Hepatocyte (in vitro differentiated cells): ENCODE results near the gene BCAP29. TPM values are rescaled to one million over a fixed set of nuclear protein-coding genes. Genes with fewer than 3 reads are reported as not detected.

ENCODE experiments used
- DNase-seq: peaks from one replicate; pipeline ENCODE4 v3.0.0-alpha.2; 2016; ENCODE audit warnings: low spot score
- H2AFZ ChIP-seq: fragments of 200-600 bp; sonication (generic); 2 replicates; pipeline ENCODE4 v1.6.0; 2016; ENCODE audit warnings: antibody characterized with exemption, mild to moderate bottlenecking
- H3K27ac ChIP-seq: fragments of 200-600 bp; sonication (generic); 2 replicates; pipeline ENCODE4 v1.5.1; 2016; ENCODE audit warnings: mild to moderate bottlenecking
- H3K27me3 ChIP-seq: fragments of 200-600 bp; sonication (generic); 2 replicates; pipeline ENCODE4 v1.6.1; 2016
- H3K36me3 ChIP-seq: fragments of 200-600 bp; sonication (generic); replicated peaks from 2 replicates; pipeline ENCODE4 v1.5.1; 2016; ENCODE audit warnings: low read depth; ENCODE audit not compliant: insufficient read depth
- H3K4me1 ChIP-seq: fragments of 200-600 bp; sonication (generic); 2 replicates; pipeline ENCODE4 v1.5.1; 2016; ENCODE audit warnings: mild to moderate bottlenecking, moderate library complexity; ENCODE audit not compliant: insufficient read depth
- H3K4me2 ChIP-seq: fragments of 200-600 bp; sonication (generic); 2 replicates; pipeline ENCODE4 v1.6.0; 2016
- H3K4me3 ChIP-seq: fragments of 200-600 bp; sonication (generic); 2 replicates; pipeline ENCODE4 v1.5.1; 2016; ENCODE audit warnings: mild to moderate bottlenecking
- H3K79me2 ChIP-seq: fragments of 200-600 bp; sonication (generic); 2 replicates; pipeline ENCODE4 v1.6.0; 2017; ENCODE audit warnings: mild to moderate bottlenecking
- H3K9me2 ChIP-seq: fragments of 200-600 bp; sonication (generic); replicated peaks from 2 replicates; pipeline ENCODE4 v1.6.0; 2017; ENCODE audit warnings: mild to moderate bottlenecking; ENCODE audit not compliant: insufficient read depth
- H3K9me3 ChIP-seq: fragments of 200-600 bp; sonication (generic); 2 replicates; pipeline ENCODE4 v1.5.1; 2016; ENCODE audit warnings: low read depth, mild to moderate bottlenecking
- H4K20me1 ChIP-seq: fragments of 200-600 bp; sonication (generic); 2 replicates; pipeline ENCODE4 v1.6.0; 2016; ENCODE audit warnings: mild to moderate bottlenecking; ENCODE audit not compliant: insufficient read depth, poor library complexity, severe bottlenecking
- CTCF ChIP-seq: fragments of 200-600 bp; sonication (generic); IDR thresholded peaks from 2 replicates; pipeline ENCODE4 v1.5.1; 2016; ENCODE audit warnings: antibody characterized with exemption, mild to moderate bottlenecking; ENCODE audit not compliant: poor library complexity
- EZH2 ChIP-seq: fragments of 200-600 bp; sonication (generic); IDR thresholded peaks from 2 replicates; pipeline ENCODE4 v1.6.1; 2016; ENCODE audit warnings: antibody characterized with exemption, mild to moderate bottlenecking, borderline replicate concordance
- EZH2phosphoT487 ChIP-seq: fragments of 200-600 bp; sonication (generic); IDR thresholded peaks from one replicate; pipeline ENCODE4 v1.6.1; 2018; ENCODE audit warnings: antibody characterized with exemption, mild to moderate bottlenecking, low read depth, moderate library complexity; ENCODE audit not compliant: unreplicated experiment, severe bottlenecking
- WGBS: methylation state at CpG from one replicate; pipeline ENCODE4 v1.1.6; 2016; ENCODE audit warnings: low lambda C conversion rate; ENCODE audit errors: missing lambda C conversion rate; 5-methylcytosine and 5-hydroxymethylcytosine counted together
- polyA plus RNA-seq: library from polyadenylated mRNA; unstranded; fragments of >200 nt; fragmentation: Nextera tagmentation; extraction: Ambion mirVana; gene quantifications from 2 replicates; pipeline ENCODE4 v1.2.1, GENCODE V29; 2016
- total RNA-seq: library from RNA; depleted of rRNA; stranded (reverse); fragments of >200 nt; gene quantifications from 2 replicates; pipeline ENCODE4 v1.2.3, GENCODE V29; 2014

Gene BCAP29
- total and polyA plus RNA-seq, 2 experiments from 2014 or later: 35.1 to 76.6 TPM

- 97% methylated on average over 5 of the region's 5 CpGs for WGBS
- Histone ChIP-seq H3K36me3 (no peaks in the 10 kb centered on the region), H3K9me3 (no peaks in the 10 kb centered on the region), H4K20me1 (no peaks in the 10 kb centered on the region), H3K4me2 (no peak overlapping the region), H2AFZ (no peak overlapping the region), H3K79me2 (no peaks in the 10 kb centered on the region), H3K9me2 (no peaks in the 10 kb centered on the region), H3K27me3 (no peaks in the 10 kb centered on the region), H3K27ac (no peak overlapping the region), H3K4me1 (no peaks in the 10 kb centered on the region), H3K4me3 (no peak overlapping the region)
- DNase-seq: no peak
- TF ChIP-seq CTCF: no peak
These were observed 12.4 kb downstream of the BCAP29 start for GRCh38 chr7:107592361-107593024.

GRCh38 chr7:107593025-107593410 is 13.0 kb downstream of the BCAP29 start:
- WGBS: 86% methylated on average over 1 of the region's 1 CpG
- Histone ChIP-seq H3K27me3 (no peaks in the 10 kb centered on the region), H3K9me2 (no peaks in the 10 kb centered on the region), H3K36me3 (no peaks in the 10 kb centered on the region), H4K20me1 (no peaks in the 10 kb centered on the region), H3K4me3 (no peak overlapping the region), H3K4me1 (no peaks in the 10 kb centered on the region), H3K9me3 (no peaks in the 10 kb centered on the region), H3K4me2 (no peak overlapping the region), H3K27ac (no peak overlapping the region), H3K79me2 (no peaks in the 10 kb centered on the region), H2AFZ (no peak overlapping the region)
- no peak for TF ChIP-seq CTCF
- no peak for TF ChIP-seq EZH2
- TF ChIP-seq EZH2phosphoT487: no peak
- no peak for DNase-seq

- WGBS: 83% methylated on average over 4 of the region's 4 CpGs
- no peaks in the 10 kb centered on the region for H3K9me3 ChIP-seq
- H2AFZ ChIP-seq: no peak overlapping the region
- H3K36me3 ChIP-seq: no peaks in the 10 kb centered on the region
- H3K27ac ChIP-seq: no peak overlapping the region
- H3K79me2 ChIP-seq: no peaks in the 10 kb centered on the region
- no peak for TF ChIP-seq EZH2
- no peak for TF ChIP-seq CTCF
- TF ChIP-seq EZH2phosphoT487: no peak
- H3K4me3 ChIP-seq: no peak overlapping the region
- no peak for DNase-seq
- H3K27me3 ChIP-seq: no peaks in the 10 kb centered on the region
- H3K4me2 ChIP-seq: no peak overlapping the region
- no peaks in the 10 kb centered on the region for H4K20me1 ChIP-seq
- no peaks in the 10 kb centered on the region for H3K9me2 ChIP-seq
- no peaks in the 10 kb centered on the region for H3K4me1 ChIP-seq
These were observed 15.1 kb downstream of the BCAP29 start for GRCh38 chr7:107594961-107595737.
